Measurements from ENCODE around the gene CCDC27.

DNA sequence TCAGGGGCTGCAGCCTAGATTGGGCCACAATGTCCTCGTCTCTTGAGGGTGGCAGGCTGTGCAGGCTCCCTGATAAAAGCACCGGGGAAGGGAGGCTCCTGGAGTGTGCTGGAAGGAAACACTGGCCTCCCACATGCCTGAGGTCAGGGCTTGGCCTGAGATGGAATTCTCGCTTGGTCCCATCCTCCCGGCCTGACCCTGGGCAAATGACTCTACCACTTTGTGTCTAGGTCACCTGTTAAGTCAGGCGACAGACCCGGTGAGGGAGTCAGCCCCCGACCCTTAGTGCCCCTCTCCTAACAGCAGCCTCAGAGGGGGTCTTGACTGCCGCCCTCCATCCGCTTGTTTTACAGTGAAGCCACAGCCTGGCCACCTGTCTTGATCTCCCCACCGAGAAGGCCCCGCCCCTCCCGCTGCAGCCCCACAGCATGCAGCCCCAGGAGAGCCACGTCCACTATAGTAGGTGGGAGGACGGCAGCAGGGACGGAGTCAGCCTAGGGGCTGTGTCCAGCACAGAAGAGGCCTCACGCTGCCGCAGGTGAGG is 22.8 kb downstream of the CCDC27 start:
- TF ChIP-seq, protein P1, sequence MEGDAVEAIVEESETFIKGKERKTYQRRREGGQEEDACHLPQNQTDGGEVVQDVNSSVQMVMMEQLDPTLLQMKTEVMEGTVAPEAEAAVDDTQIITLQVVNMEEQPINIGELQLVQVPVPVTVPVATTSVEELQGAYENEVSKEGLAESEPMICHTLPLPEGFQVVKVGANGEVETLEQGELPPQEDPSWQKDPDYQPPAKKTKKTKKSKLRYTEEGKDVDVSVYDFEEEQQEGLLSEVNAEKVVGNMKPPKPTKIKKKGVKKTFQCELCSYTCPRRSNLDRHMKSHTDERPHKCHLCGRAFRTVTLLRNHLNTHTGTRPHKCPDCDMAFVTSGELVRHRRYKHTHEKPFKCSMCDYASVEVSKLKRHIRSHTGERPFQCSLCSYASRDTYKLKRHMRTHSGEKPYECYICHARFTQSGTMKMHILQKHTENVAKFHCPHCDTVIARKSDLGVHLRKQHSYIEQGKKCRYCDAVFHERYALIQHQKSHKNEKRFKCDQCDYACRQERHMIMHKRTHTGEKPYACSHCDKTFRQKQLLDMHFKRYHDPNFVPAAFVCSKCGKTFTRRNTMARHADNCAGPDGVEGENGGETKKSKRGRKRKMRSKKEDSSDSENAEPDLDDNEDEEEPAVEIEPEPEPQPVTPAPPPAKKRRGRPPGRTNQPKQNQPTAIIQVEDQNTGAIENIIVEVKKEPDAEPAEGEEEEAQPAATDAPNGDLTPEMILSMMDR (IDR thresholded peaks at IDR 0.05): no peak
- TF ChIP-seq EP300 (IDR thresholded peaks at IDR 0.05; ENCODE audit: low read depth): no peak

Data from transverse colon (tissue), 3 donors.